ENCODE measurements around the gene MRE11. TPM values are rescaled to one million over a fixed set of nuclear protein-coding genes. Genes with fewer than 3 reads are reported as not detected.
A peak's percentile ranks its signal among the peaks of the same experiment; 100 is the strongest.

MRE11 gene
- total and polyA plus RNA-seq, 7 donors: 1.9 to 9.0 (median 7.9) TPM

DNA sequence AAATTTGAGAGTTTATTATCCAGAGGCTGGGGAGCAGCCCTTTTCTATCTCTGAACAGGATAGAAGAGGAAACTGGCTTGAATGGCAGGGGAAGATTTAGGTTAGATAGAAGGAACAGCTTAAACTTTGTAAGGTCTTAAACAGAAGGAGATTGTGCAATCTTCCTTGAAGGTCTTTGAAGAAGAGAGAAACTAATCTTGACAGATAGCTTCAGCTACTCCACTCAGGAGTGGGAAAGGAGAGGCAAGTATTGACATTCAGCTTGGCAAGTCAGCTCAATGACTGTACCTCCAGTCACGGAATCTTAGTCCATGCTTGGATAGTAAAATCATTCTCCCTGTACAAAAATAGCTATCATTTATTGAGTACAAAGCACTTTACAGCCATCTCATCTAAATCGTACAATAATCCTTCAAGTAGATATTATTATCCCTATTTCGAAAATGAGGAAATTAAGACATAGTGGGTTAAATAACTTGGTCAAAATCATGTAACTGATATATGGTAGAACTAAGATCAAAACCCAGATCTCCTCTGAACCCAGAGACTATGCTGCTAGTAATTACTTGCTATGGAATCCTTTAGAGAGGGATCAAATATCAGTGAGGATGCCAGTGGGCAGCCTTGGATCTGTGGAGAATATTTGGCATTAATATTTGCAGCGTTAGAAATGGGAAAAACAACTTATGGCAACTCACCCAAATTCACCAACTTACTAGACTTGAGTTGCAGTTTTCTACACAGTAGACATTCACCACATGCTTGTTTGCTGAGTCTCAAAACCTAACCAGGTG lies 33.2 kb upstream of the MRE11 start:
- 46 to 48% (median 48%) methylated on average over 4 of the region's 4 CpGs for WGBS, 3 donors
- no peaks in the 10 kb centered on the region for H3K36me3 ChIP-seq (ENCODE audit: insufficient read depth in 1 of 2, low read depth in 1 of 2)
- no peak overlapping the region for H3K27ac ChIP-seq
- no peak for ATAC-seq
- intact Hi-C loops (cut with DNase I): no loop called here
- TF ChIP-seq, protein P1, sequence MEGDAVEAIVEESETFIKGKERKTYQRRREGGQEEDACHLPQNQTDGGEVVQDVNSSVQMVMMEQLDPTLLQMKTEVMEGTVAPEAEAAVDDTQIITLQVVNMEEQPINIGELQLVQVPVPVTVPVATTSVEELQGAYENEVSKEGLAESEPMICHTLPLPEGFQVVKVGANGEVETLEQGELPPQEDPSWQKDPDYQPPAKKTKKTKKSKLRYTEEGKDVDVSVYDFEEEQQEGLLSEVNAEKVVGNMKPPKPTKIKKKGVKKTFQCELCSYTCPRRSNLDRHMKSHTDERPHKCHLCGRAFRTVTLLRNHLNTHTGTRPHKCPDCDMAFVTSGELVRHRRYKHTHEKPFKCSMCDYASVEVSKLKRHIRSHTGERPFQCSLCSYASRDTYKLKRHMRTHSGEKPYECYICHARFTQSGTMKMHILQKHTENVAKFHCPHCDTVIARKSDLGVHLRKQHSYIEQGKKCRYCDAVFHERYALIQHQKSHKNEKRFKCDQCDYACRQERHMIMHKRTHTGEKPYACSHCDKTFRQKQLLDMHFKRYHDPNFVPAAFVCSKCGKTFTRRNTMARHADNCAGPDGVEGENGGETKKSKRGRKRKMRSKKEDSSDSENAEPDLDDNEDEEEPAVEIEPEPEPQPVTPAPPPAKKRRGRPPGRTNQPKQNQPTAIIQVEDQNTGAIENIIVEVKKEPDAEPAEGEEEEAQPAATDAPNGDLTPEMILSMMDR (IDR thresholded peaks at IDR 0.05): no peak
- DNase-seq: no peak
- H3K27me3 ChIP-seq (ENCODE audit: insufficient read depth in 3 of 3, low read length in 2 of 3): no peaks in the 10 kb centered on the region
- H3K9me3 ChIP-seq: no peaks in the 10 kb centered on the region
- H3K4me3 ChIP-seq: no peak overlapping the region
- H3K4me1 ChIP-seq: no peaks in the 10 kb centered on the region

DNA sequence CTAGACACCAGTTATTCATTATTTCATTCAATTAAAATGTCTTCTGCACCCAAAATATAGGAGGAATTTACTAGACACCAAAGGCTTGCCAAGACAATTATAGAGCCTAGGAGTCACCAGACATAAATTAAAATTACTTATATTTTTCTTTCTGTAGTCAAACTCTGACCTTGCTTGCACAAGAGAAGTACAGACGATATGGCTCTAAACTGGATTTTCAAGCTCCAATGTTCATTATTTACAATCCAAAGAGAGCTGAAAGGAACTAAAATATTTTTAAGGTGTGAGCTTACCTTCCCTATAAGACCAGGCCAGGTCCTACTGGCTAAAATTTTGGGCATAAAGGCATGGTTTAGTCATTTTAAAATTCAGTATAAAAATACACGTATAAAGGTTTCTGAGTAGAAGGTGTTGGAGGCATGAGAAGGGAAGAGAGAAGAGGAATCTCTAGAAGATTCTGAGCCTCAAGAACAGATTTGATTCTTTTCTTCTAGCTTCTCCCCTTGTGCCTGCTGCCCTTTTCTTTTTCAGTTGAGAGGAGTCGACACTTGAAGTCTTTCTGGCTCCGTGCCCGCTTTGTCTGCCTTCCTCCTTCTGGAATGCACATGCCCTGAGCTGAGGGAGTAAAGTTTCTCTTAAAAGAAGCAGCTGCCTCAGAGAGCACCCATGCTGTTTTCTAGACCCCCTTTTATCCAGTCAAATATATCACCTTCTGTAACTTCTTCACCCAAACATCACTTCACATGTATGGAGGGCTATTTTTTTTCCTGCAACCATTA lies 32.1 kb upstream of the MRE11 start:
- ATAC-seq (no peak), DNase-seq (peak; percentile 40 to 65)
- Histone ChIP-seq H3K27me3 (ENCODE audit: insufficient read depth in 3 of 3, low read length in 2 of 3) (no peaks in the 10 kb centered on the region), H3K27ac (no peak overlapping the region), H3K9me3 (no peaks in the 10 kb centered on the region), H3K4me3 (no peak overlapping the region), H3K4me1 (no peaks in the 10 kb centered on the region), H3K36me3 (ENCODE audit: insufficient read depth in 1 of 2, low read depth in 1 of 2) (no peaks in the 10 kb centered on the region)
- intact Hi-C loops (cut with DNase I): no loop called here
- 37 to 41% (median 37%) methylated on average over 5 of the region's 5 CpGs for WGBS, 3 donors
- TF ChIP-seq, protein P1 (IDR thresholded peaks at IDR 0.05): no peak

DNA sequence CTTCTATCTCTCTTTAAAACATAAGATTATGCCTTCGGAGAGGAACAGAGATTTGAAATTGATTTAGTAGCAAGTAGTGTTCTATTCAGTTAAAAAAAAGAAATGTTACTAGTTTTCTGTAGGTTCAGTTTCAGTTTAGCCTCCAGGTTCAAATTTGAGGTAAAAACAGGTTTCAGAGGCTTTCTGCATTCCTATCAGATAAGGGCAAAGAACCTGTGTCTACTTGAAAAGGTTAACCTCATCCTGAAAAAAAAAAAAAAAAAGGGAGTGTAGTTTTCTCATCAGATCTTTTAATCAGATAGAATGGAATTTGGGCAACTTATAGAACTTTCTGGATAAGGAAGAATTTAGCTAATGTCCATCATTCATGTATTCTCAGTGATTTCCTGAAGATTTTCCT lies 30.7 kb upstream of the MRE11 start:
- WGBS, 3 donors: 85 to 100% (median 96%) methylated on average over 1 of the region's 1 CpG
- intact Hi-C loops (cut with DNase I): loop anchor here in 1 of 2 donors (5.0 kb wide), 2 partner anchors 38 to 78 kb away; no protein-coding TSS in a partner anchor
- no peak for ATAC-seq

DNA sequence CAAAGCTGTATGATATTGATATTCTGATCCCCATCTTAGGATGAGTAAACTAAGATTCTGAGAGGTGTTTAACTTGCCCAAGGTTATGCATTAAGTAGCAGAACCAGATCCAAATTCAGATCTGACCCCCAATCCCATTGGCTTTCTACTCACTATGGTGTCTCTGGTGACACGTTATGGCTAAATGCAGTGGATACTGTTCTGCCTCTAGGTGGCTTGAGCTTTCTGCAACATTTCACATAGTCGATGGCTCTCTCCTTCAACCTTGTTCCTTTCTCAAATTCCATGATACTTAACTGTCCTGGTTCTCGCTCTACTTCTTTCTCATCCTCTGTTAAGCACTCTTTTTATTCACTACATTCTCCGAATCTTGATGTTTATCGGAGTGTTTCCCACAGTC lies 28.0 kb upstream of the MRE11 start:
- DNase-seq: no peak
- intact Hi-C loops (cut with DNase I): loop anchor here (2.0 to 5.0 kb wide), 4 partner anchors 41 to 81 kb away; no protein-coding TSS in a partner anchor
- 48 to 62% (median 54%) methylated on average over 5 of the region's 5 CpGs for WGBS, 3 donors
- Histone ChIP-seq H3K4me3 (no peak overlapping the region), H3K4me1 (no peaks in the 10 kb centered on the region), H3K27ac (no peak overlapping the region), H3K27me3 (ENCODE audit: insufficient read depth in 3 of 3, low read length in 2 of 3) (no peaks in the 10 kb centered on the region), H3K9me3 (no peaks in the 10 kb centered on the region), H3K36me3 (ENCODE audit: insufficient read depth in 1 of 2, low read depth in 1 of 2) (no peaks in the 10 kb centered on the region)
- TF ChIP-seq, protein P1 (IDR thresholded peaks at IDR 0.05): no peak
- no peak for ATAC-seq

More for the DNA sequence above, 30.7 kb upstream of the MRE11 start:
- TF ChIP-seq, protein P1 (IDR thresholded peaks at IDR 0.05): no peak
- Histone ChIP-seq H3K9me3 (no peaks in the 10 kb centered on the region), H3K27ac (no peak overlapping the region), H3K4me1 (no peaks in the 10 kb centered on the region), H3K4me3 (no peak overlapping the region), H3K36me3 (ENCODE audit: insufficient read depth in 1 of 2, low read depth in 1 of 2) (no peaks in the 10 kb centered on the region), H3K27me3 (ENCODE audit: insufficient read depth in 3 of 3, low read length in 2 of 3) (no peaks in the 10 kb centered on the region)
- DNase-seq: no peak

All from psoas muscle (tissue), 8 donors.